Measurements from ENCODE around the gene CST6. TPM values are rescaled to one million over a fixed set of nuclear protein-coding genes. Genes with fewer than 3 reads are reported as not detected.

Gene CST6
- total RNA-seq, 1 donor from 2014 or later: not detected

GRCh38 chr11:65981101-65981740 is 30.6 kb upstream of the CST6 start:
- POLR2A ChIA-PET: no interaction called here
- CTCF ChIA-PET: no interaction called here
- Mint-ChIP-seq H3K36me3 (ENCODE audit: low read depth) (peaks cover 38% of the 10 kb centered on the region), H3K27ac (no peak overlapping the region), H3K27me3 (no peaks in the 10 kb centered on the region), H3K4me3 (no peak overlapping the region), H3K9me3 (no peaks in the 10 kb centered on the region), H3K4me1 (no peaks in the 10 kb centered on the region)
- intact Hi-C loops (cut with micrococcal nuclease): no loop called here
- no peak for ATAC-seq (ENCODE audit: low read depth)
- no peak for TF ChIP-seq CTCF (IDR thresholded peaks at IDR 0.05)
- DNase-seq: no peak

- POLR2A ChIA-PET: no interaction called here
- Mint-ChIP-seq H3K4me1 (no peaks in the 10 kb centered on the region), H3K27me3 (no peaks in the 10 kb centered on the region), H3K36me3 (ENCODE audit: low read depth) (peaks cover 28% of the 10 kb centered on the region), H3K4me3 (no peak overlapping the region), H3K9me3 (no peaks in the 10 kb centered on the region), H3K27ac (no peak overlapping the region)
- no peak for TF ChIP-seq CTCF (IDR thresholded peaks at IDR 0.05)
- intact Hi-C loops (cut with micrococcal nuclease): no loop called here
- CTCF ChIA-PET: no interaction called here
- no peak for DNase-seq
- no peak for ATAC-seq (ENCODE audit: low read depth)
Measured at GRCh38 chr11:65981972-65982823, 29.6 kb upstream of the CST6 start.

- ATAC-seq (ENCODE audit: low read depth): no peak
- no peak overlapping the region for H3K4me3 Mint-ChIP-seq
- H3K9me3 Mint-ChIP-seq: no peaks in the 10 kb centered on the region
- CTCF ChIA-PET: no interaction called here
- DNase-seq: no peak
- intact Hi-C loops (cut with micrococcal nuclease): no loop called here
- POLR2A ChIA-PET: interaction anchor here (0.5 kb wide), 1 partner anchor 22 kb away, joined by 3 read pairs; no protein-coding TSS in a partner anchor
- H3K27me3 Mint-ChIP-seq: no peaks in the 10 kb centered on the region
- H3K27ac Mint-ChIP-seq: no peak overlapping the region
- no peak for TF ChIP-seq CTCF (IDR thresholded peaks at IDR 0.05)
- H3K4me1 Mint-ChIP-seq: no peaks in the 10 kb centered on the region
- peaks cover 22% of the 10 kb centered on the region for H3K36me3 Mint-ChIP-seq (ENCODE audit: low read depth)
Measured at GRCh38 chr11:65982824-65983588, 28.8 kb upstream of the CST6 start.

- POLR2A ChIA-PET: interaction anchor here (0.5 kb wide), 1 partner anchor 22 kb away, joined by 3 read pairs; no protein-coding TSS in a partner anchor
- H3K27ac Mint-ChIP-seq: no peak overlapping the region
Measured at GRCh38 chr11:65983589-65983987, 28.2 kb upstream of the CST6 start.

More at GRCh38 chr11:65983589-65983987, 28.2 kb upstream of the CST6 start:
- H3K4me3 Mint-ChIP-seq: no peak overlapping the region
- CTCF ChIA-PET: interaction anchor here (2.2 kb wide), 1 partner anchor 99 kb away, joined by 13 read pairs; no protein-coding TSS in a partner anchor
- ATAC-seq (ENCODE audit: low read depth) (no peak), DNase-seq (no peak)
- H3K36me3 Mint-ChIP-seq (ENCODE audit: low read depth): peaks cover 17% of the 10 kb centered on the region
- intact Hi-C loops (cut with micrococcal nuclease): no loop called here
- no peaks in the 10 kb centered on the region for H3K4me1 Mint-ChIP-seq
- H3K27me3 Mint-ChIP-seq: no peaks in the 10 kb centered on the region
- no peak for TF ChIP-seq CTCF (IDR thresholded peaks at IDR 0.05)
- no peaks in the 10 kb centered on the region for H3K9me3 Mint-ChIP-seq

Measured in activated B cell treated with CpG ODN at 0.5 μM for 24 hours (primary cell).